H1 (cell line): Measurements from ENCODE around the gene DDX23. TPM values are rescaled to one million over a fixed set of nuclear protein-coding genes. Genes with fewer than 3 reads are reported as not detected.

Source experiments
- ATF3 ChIP-seq: IDR thresholded peaks from 2 replicates; pipeline ENCODE4 v1.6.1; 2011; ENCODE audit warnings: low read depth, mild to moderate bottlenecking, low read length; ENCODE audit not compliant: insufficient read depth
- BCL11A ChIP-seq, 2 experiments: IDR thresholded peaks; one replicate each; pipeline ENCODE4 v1.6.1; 2011; ENCODE audit warnings: low read depth in 2 of 2, low read length in 2 of 2, mild to moderate bottlenecking in 2 of 2
- CBX8 ChIP-seq: fragments of 300-800, 300-1000 bp; sonication (generic); IDR thresholded peaks from 2 replicates; pipeline ENCODE4 v1.7.1; 2016; ENCODE audit warnings: low read depth, low read length, borderline replicate concordance
- CREB1 ChIP-seq: IDR thresholded peaks from 2 replicates; pipeline ENCODE4 v1.6.1; 2012; ENCODE audit warnings: inconsistent platforms
- EZH2 ChIP-seq: fragments of 200-600 bp; sonication (generic); IDR thresholded peaks from 2 replicates; pipeline ENCODE4 v1.7.1; 2012; ENCODE audit warnings: low read depth, mild to moderate bottlenecking, moderate library complexity, low read length, inconsistent platforms; ENCODE audit not compliant: severe bottlenecking
- JUND ChIP-seq: IDR thresholded peaks from 2 replicates; pipeline ENCODE4 v1.6.1; 2011; ENCODE audit warnings: mild to moderate bottlenecking, improper control_type of control experiment, low read length
- KDM1A ChIP-seq: fragments of 200-600, 300-600 bp; sonication (generic); IDR thresholded peaks from 2 replicates; pipeline ENCODE4 v1.7.1; 2016; ENCODE audit warnings: mild to moderate bottlenecking, low read length, borderline replicate concordance
- KDM5A ChIP-seq: fragments of 200-600 bp; IDR thresholded peaks from 2 replicates; pipeline ENCODE4 v1.7.1; 2012; ENCODE audit warnings: mild to moderate bottlenecking, low read length, inconsistent platforms, mixed read lengths
- MAX ChIP-seq: IDR thresholded peaks from 2 replicates; pipeline ENCODE4 v1.6.1; 2012; ENCODE audit warnings: inconsistent platforms
- NANOG ChIP-seq: IDR thresholded peaks from 2 replicates; pipeline ENCODE4 v1.6.1; 2011; ENCODE audit warnings: low read length, low read depth, mild to moderate bottlenecking, inconsistent platforms; ENCODE audit not compliant: insufficient read depth, poor library complexity, severe bottlenecking
- NRF1 ChIP-seq: IDR thresholded peaks from 2 replicates; pipeline ENCODE4 v1.6.1; 2011; ENCODE audit warnings: mild to moderate bottlenecking, low read depth, low read length, improper control_type of control experiment
- POU5F1 ChIP-seq: IDR thresholded peaks from 2 replicates; pipeline ENCODE4 v1.6.1; 2011; ENCODE audit warnings: low read depth, mild to moderate bottlenecking, low read length, moderate library complexity
- RBBP5 ChIP-seq: IDR thresholded peaks from 2 replicates; pipeline ENCODE4 v1.7.1; 2012; ENCODE audit warnings: low read depth, mild to moderate bottlenecking, inconsistent platforms, low read length, moderate library complexity, borderline replicate concordance
- RFX5 ChIP-seq: IDR thresholded peaks from 2 replicates; pipeline ENCODE4 v1.6.1; 2011; ENCODE audit warnings: low read depth, low read length, improper control_type of control experiment, borderline replicate concordance
- SAP30 ChIP-seq: fragments of 300-600 bp; sonication (generic); IDR thresholded peaks from 2 replicates; pipeline ENCODE4 v1.7.1; 2012; ENCODE audit warnings: low read length, moderate library complexity, mild to moderate bottlenecking, inconsistent platforms; ENCODE audit not compliant: insufficient read depth, insufficient replicate concordance
- SIN3A ChIP-seq, 2 experiments: IDR thresholded peaks in 1 of 2; conservative IDR thresholded peaks in 1 of 2; 2 replicates each; pipeline ENCODE4 v1.6.1; 2011 to 2012; ENCODE audit warnings: low read length in 2 of 2, improper control_type of control experiment in 1 of 2, low read depth in 1 of 2, mild to moderate bottlenecking in 1 of 2
- SP1 ChIP-seq: IDR thresholded peaks from 2 replicates; pipeline ENCODE4 v1.6.1; 2011; ENCODE audit warnings: low read depth, low read length
- SP2 ChIP-seq: IDR thresholded peaks from 2 replicates; pipeline ENCODE4 v1.6.1; 2012; ENCODE audit warnings: mild to moderate bottlenecking, low read length, inconsistent platforms
- SRF ChIP-seq: IDR thresholded peaks from 2 replicates; pipeline ENCODE4 v1.6.1; 2011; ENCODE audit warnings: mild to moderate bottlenecking, low read depth, low read length, moderate library complexity
- TAF7 ChIP-seq: optimal IDR thresholded peaks from 2 replicates; pipeline ENCODE3; 2011; ENCODE audit warnings: low read depth, mild to moderate bottlenecking, inconsistent platforms, low read length, moderate library complexity, borderline replicate concordance
- TBP ChIP-seq: IDR thresholded peaks from 2 replicates; pipeline ENCODE4 v1.6.1; 2011; ENCODE audit warnings: low read depth, low read length, improper control_type of control experiment
- USF2 ChIP-seq: IDR thresholded peaks from 2 replicates; pipeline ENCODE4 v1.6.1; 2011; ENCODE audit warnings: low read length, improper control_type of control experiment
- polyA plus RNA-seq, 7 experiments: library from polyadenylated mRNA; depleted of rRNA in 3 of 7; stranded (reverse) in 5 of 7; unstranded in 2 of 7; fragments of >200 nt in 5 of 7; fragments of 200-250 nt in 2 of 7; gene quantifications; 1 replicate in 5 of 7; 2 replicates in 1 of 7; 4 replicates in 1 of 7; pipeline versions ENCODE4 v1.2.1 to v1.2.3, GENCODE V29; 2011 to 2013; ENCODE audit warnings: missing spikeins in 2 of 7, mixed read lengths in 2 of 7
- total RNA-seq: library from RNA; stranded (reverse); fragmentation: NEBNext Ultra II Directional; extraction: Animal tissue kit (Norgen Biotek cat#: 25700); gene quantifications from 2 replicates; pipeline ENCODE4 v1.2.1, GENCODE V29; 2021

DDX23 gene
- total and polyA plus RNA-seq, 2 of the 8 experiments (the other 6 are each of a cell fraction or from before 2014, with no cell fraction given) = 43.5 to 107 TPM

GRCh38 chr12:48851883-48852733 lies at the start of gene DDX23 (continued):
- TF ChIP-seq EZH2 (no peak), ATF3 (peak; percentile 67; the same call in 1 of the 2 replicates), KDM1A (peak; percentile 53; the same call in 1 of the 2 replicates), RBBP5 (peak; percentile 71; the same call in 1 of the 2 replicates), SRF (no peak), SAP30 (no peak), USF2 (no peak), CREB1 (peak; percentile 90), NRF1 (no peak), SP1 (peak; percentile 17; the same call in 1 of the 2 replicates), RFX5 (no peak), NANOG (peak; percentile 52), TBP (peak; percentile 86), BCL11A (IDR thresholded peaks at IDR 0.05; ENCODE audit: low read depth in 2 of 2, low read length in 2 of 2) (no peak), SP2 (no peak), KDM5A (peak; percentile 97), SIN3A (conservative IDR thresholded peaks at IDR 0.05 in 1 of 2, IDR thresholded peaks at IDR 0.05 in 1 of 2; ENCODE audit: low read depth in 1 of 2, low read length in 2 of 2) (peak; percentile 10 to 96; a peak in 2 of 4 replicates), TAF7 (peak; percentile 69), MAX (peak; percentile 52), POU5F1 (no peak), JUND (no peak), CBX8 (no peak)
